ENCODE data around the gene DCPS.
"Not testable (repeated sequence)": the region's sequence is repeated elsewhere in the genome, so short reads cannot be mapped to it uniquely, and the experiment has no call there.

The DCPS gene

GRCh38 chr11:126360049-126360446 lies 56.2 kb downstream of the DCPS start:
- no peak for DNase-seq (ENCODE audit: low read depth)

GRCh38 chr11:126361400-126361799 lies 57.5 kb downstream of the DCPS start:
- DNase-seq (ENCODE audit: low read depth): no peak

- DNase-seq (ENCODE audit: low read depth): no peak
Measured at GRCh38 chr11:126362879-126363655, 59.2 kb downstream of the DCPS start.

GRCh38 chr11:126363706-126364248 lies 59.9 kb downstream of the DCPS start:
- DNase-seq (ENCODE audit: low read depth): no peak

GRCh38 chr11:126364735-126365134 lies 60.9 kb downstream of the DCPS start:
- not testable (repeated sequence) for DNase-seq (ENCODE audit: low read depth)

- not testable (repeated sequence) for DNase-seq (ENCODE audit: low read depth)
Measured at GRCh38 chr11:126365508-126365907, 61.6 kb downstream of the DCPS start.

- DNase-seq (ENCODE audit: low read depth): no peak
Measured at GRCh38 chr11:126366064-126366822, 62.4 kb downstream of the DCPS start.

- DNase-seq (ENCODE audit: low read depth): not testable (repeated sequence)
Measured at GRCh38 chr11:126366823-126367654, 63.2 kb downstream of the DCPS start.

GRCh38 chr11:126367806-126368205 lies 63.9 kb downstream of the DCPS start:
- DNase-seq (ENCODE audit: low read depth): not testable (repeated sequence)

GRCh38 chr11:126368336-126369119 lies 64.7 kb downstream of the DCPS start:
- not testable (repeated sequence) for DNase-seq (ENCODE audit: low read depth)

GRCh38 chr11:126370016-126370415 lies 66.2 kb downstream of the DCPS start:
- no peak for DNase-seq (ENCODE audit: low read depth)

- no peak for DNase-seq (ENCODE audit: low read depth)
Measured at GRCh38 chr11:126371595-126371994, 67.7 kb downstream of the DCPS start.

- not testable (repeated sequence) for DNase-seq (ENCODE audit: low read depth)
Measured at GRCh38 chr11:126373389-126374066, 69.7 kb downstream of the DCPS start.

- not testable (repeated sequence) for DNase-seq (ENCODE audit: low read depth)
Measured at GRCh38 chr11:126374562-126375300, 70.9 kb downstream of the DCPS start.

- DNase-seq (ENCODE audit: low read depth): no peak
Measured at GRCh38 chr11:126375726-126376125, 71.9 kb downstream of the DCPS start.

- DNase-seq (ENCODE audit: low read depth): peak; percentile 87
Measured at GRCh38 chr11:126378763-126379162, 74.9 kb downstream of the DCPS start.

GRCh38 chr11:126380909-126381308 lies 77.0 kb downstream of the DCPS start:
- DNase-seq (ENCODE audit: low read depth): no peak

GRCh38 chr11:126381960-126382359 lies 78.1 kb downstream of the DCPS start:
- DNase-seq (ENCODE audit: low read depth): not testable (repeated sequence)

GRCh38 chr11:126382641-126383040 lies 78.8 kb downstream of the DCPS start:
- DNase-seq (ENCODE audit: low read depth): not testable (repeated sequence)
